NCI-H2171 treated with DMSO at 0.1 percent for 48 hours (cell line): Measurements from ENCODE around the gene ANKRD40.
A peak's percentile ranks its signal among the peaks of the same experiment; 100 is the strongest.
"Not testable (repeated sequence)": the region's sequence is repeated elsewhere in the genome, so short reads cannot be mapped to it uniquely, and the experiment has no call there.

Experiments used
- DNase-seq: peaks from one replicate; lab custom pipeline; 2025; lab: John Stamatoyannopoulos, UW

Gene ANKRD40

DNA sequence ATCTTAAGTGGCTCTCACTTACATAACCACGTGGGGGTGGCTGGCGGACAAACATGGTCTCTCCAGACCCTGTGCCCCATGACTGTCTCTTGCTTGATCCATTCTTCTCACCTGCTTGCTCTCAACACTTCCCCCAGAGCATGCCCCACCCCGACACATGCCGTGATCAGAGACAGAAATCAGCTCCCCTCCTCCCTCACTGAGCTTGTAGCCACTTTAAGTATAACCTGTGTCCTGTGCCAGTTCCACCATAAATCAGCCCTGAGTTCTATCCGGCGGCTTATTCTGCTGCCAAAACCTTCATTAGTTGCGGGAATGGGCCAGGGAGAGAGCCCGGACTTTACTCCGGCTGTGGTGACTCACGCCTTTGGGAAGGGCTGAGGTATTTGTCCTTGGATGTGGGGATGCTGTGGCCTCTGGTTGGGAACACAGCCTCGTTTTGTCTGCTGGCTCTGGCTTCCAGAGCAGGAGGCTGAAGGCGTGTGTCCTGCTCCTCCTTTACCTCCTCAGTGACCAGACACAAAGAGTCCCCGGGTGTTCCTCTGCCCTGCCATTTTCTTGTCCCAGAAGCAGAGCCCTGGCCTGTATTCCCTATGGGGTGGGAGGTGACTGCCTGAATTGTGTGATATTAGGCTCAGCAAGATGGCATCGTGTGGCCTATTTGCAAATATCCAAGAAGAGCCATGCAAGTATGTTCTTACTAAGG is 21.1 kb downstream of the ANKRD40 start:
- no peak for DNase-seq

- no peak for DNase-seq
These were observed 21.8 kb downstream of the ANKRD40 start for GRCh38 chr17:50685691-50686493.

GRCh38 chr17:50685334-50685665 is 22.4 kb downstream of the ANKRD40 start:
- DNase-seq, result no peak

DNA sequence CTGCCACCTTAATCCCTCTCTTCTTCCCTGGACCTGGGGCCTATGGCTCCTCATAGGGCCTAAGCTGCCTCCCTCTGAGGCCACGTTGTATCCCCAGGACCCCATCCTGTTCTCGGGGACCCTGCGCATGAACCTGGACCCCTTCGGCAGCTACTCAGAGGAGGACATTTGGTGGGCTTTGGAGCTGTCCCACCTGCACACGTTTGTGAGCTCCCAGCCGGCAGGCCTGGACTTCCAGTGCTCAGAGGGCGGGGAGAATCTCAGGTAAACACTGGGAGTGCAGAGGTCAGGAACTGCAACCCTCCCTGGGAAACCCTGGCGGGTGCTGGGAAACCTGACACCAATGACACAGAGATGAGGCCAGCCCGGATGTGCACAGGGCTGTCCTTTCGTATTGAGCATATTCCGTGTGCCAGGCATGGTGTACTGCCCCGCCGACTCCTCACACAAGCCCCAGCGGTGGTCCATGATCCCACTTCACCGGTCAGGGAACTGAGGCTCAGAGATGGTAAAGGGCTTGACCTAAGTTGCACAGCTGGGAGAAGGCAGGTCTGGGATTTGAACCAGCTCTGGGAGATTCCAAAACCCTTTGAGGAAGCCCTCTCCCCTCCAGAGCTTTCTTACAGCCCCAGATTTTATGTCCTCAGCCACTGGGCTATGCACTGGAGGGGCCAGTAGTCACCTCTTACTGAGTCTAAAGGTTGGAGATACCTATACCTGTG is 22.9 kb downstream of the ANKRD40 start:
- DNase-seq, result no peak

GRCh38 chr17:50684288-50684611 is 23.5 kb downstream of the ANKRD40 start:
- no peak for DNase-seq

DNA sequence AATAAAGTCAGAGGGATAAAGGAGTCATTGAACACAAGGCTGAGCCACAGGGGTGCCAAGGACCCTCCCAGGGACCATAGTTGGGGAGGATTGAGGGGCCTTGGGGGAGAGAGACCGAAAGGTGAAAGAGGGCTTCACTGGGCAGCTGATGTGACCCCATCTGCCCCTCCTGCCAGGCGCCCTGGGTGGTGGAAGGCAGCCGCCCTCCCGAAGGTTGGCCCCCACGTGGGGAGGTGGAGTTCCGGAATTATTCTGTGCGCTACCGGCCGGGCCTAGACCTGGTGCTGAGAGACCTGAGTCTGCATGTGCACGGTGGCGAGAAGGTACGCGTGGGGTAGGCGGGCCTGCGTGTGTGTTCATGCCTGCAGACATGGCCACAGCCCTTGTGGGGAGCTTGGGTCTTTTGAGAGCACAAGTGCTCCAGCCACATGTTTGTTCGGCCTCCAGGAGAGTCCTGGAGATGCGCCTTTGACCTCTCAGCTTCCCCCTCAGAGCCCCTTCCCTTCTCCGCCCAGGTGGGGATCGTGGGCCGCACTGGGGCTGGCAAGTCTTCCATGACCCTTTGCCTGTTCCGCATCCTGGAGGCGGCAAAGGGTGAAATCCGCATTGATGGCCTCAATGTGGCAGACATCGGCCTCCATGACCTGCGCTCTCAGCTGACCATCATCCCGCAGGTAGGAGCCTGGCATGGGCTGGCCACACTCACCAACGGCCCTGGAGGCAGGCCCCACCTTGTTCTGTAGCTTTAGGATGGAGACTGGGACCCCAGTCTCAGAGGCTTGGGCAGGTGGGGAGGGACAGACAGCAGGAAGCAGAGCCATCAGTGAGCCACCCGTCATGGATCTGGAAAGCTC is 24.1 kb downstream of the ANKRD40 start:
- DNase-seq, result no peak

DNA sequence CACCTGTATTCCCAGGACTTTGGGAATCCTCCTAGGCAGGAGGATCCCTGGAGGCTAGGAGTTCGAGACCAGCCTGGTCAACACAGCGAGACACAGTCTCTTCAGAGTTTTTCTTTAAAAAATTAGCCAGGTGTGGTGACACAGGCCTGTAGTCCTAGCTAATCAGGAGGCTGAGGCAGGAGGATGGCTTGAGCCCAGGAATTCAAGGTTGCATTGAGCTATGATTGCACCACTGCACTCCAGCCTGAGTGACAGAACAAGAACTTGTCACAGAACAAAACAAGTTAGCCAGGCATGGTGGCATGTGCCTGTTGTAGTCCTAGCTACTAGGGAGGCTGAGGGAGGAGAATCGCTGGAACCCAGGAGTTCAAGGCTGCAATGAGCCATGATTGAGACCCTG is 24.8 kb downstream of the ANKRD40 start:
- no peak for DNase-seq

- DNase-seq, result no peak
These were observed 25.3 kb downstream of the ANKRD40 start for GRCh38 chr17:50682441-50682840.

GRCh38 chr17:50681263-50682200 is 26.2 kb downstream of the ANKRD40 start:
- DNase-seq, result peak; percentile 62

DNA sequence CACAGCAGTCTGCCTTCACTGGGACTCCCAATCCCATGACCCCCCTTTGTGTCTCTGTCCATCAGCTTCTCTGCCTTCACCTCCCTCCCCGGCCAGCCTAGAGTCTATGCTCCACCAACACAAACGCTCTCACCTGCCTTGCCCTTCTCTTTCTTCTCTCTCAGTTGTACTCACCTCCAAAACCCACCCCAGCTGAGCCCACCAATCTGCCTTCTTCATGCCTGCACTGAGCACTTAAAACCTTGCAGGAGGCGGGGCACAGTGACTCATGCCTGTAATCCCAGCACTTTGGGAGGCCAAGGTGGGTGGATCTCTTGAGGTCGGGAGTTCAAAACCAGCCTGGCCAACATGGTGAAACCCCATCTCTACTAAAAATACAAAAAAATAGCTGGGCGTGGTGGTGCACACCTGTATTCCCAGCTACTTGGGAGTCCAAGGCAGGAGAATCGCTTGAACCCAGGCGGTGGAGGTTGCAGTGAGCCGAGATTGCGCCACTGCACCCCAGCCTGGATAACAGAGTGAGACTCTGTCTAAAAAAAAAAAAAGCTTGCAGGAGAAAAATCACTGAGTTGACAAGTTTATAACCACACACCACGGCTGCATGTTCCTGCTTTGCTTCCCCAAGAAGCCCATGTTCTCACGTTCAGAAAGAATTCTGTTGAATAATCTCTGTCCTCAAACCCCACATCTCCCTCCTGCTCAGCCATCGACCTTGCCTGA is 27.0 kb downstream of the ANKRD40 start:
- DNase-seq, result not testable (repeated sequence)

DNA sequence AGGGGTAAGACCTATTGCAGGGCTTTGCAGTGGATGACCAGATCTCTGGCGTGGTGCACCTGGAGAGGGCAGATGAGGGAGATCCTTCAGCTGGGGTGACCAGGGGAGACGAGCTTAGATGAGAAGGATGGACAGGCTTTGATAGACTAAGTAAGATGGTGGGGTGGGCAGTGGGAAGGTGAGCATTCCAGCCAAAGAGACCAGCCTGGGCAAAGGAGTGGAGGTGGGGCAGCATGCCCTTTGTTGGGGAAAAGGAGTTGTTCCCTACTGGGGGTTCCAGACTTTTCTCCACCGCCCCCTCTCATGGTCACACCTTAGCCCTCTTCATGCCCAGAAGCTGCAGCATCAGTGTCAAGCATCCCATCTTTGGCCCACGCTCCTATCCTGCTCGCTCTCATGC is 27.6 kb downstream of the ANKRD40 start:
- no peak for DNase-seq

GRCh38 chr17:50679008-50679544 is 28.6 kb downstream of the ANKRD40 start:
- DNase-seq, result no peak

DNA sequence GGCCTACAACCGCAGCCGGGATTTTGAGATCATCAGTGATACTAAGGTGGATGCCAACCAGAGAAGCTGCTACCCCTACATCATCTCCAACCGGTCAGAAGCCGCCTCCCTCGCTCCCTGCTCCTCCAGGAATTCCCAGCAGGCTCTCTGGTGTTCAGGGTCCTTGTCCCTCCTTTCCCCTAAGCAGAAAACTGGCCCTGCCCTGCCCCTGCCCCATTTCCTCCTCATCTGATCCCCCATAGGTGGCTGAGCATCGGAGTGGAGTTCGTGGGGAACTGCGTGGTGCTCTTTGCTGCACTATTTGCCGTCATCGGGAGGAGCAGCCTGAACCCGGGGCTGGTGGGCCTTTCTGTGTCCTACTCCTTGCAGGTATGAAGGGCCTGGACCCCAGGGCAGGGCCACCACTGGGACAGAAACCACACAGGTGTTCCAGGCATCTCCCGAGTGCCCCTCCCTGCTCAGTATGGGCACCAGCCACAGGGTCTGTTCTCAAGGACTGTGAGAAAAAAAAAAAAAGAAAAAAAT is 29.8 kb downstream of the ANKRD40 start:
- no peak for DNase-seq

- no peak for DNase-seq
These were observed 31.4 kb downstream of the ANKRD40 start for GRCh38 chr17:50676065-50676975.

DNA sequence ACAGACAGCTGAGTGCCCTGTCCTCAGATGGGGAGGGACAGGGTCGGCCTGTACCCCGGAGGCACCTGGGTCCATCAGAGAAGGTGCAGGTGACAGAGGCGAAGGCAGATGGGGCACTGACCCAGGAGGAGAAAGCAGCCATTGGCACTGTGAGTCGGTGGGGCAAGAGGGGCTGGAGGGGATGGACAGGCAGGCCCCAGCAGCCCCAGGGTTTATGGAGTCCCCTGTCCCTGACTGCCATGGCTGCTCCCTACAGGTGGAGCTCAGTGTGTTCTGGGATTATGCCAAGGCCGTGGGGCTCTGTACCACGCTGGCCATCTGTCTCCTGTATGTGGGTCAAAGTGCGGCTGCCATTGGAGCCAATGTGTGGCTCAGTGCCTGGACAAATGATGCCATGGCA is 32.1 kb downstream of the ANKRD40 start:
- DNase-seq, result peak; percentile 13

- no peak for DNase-seq
These were observed 32.5 kb downstream of the ANKRD40 start for GRCh38 chr17:50675190-50675589.

GRCh38 chr17:50672831-50673551 is 34.7 kb downstream of the ANKRD40 start:
- DNase-seq, result no peak

GRCh38 chr17:50672071-50672470 is 35.6 kb downstream of the ANKRD40 start:
- no peak for DNase-seq
